ENCODE measurements around the gene TRIP4. TPM values are rescaled to one million over a fixed set of nuclear protein-coding genes. Genes with fewer than 3 reads are reported as not detected.

The TRIP4 gene
- total and polyA plus RNA-seq, 9 of the 15 experiments (the other 6 are each of a cell fraction or from before 2014, with no cell fraction given) = 7.6 to 23.3 (median 16.7) TPM

DNA sequence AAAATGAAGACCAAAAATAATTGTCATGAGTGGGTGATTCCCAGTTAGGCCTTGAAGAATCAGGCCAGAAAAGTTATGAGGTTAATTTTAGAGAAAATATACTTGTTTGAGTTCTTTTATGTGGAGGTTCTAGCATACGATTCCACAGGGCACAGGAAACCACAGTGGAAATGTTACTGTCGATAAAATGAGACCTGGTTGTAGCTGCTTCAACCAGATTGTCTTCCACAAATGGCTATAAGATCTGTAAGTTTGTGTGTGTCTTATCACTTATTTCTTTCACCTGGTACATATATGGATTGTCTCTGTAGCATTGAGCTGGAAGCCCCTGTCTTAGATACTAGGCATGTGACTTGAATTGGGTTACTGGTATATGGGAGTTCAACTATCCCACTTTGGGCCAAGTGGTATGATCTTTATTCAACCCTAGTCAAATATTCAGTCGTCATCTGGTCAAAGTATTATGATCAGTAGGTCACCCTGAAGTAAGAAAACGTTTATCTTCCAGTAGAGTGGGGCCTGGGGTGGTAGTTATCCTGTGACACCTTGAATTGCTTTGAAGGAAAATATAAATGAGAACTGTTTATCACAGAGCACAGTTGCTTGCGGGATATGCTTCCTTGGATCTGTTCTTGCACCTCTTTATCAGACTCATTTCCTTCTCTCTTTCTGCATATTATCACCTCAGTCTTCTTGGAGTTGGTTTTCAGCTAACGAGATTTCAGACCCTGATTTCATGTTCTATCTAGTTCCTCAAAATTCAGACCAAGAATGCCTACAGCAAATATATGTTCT, 51.2 kb downstream of the TRIP4 start (continued):
- TF ChIP-seq, protein P1, sequence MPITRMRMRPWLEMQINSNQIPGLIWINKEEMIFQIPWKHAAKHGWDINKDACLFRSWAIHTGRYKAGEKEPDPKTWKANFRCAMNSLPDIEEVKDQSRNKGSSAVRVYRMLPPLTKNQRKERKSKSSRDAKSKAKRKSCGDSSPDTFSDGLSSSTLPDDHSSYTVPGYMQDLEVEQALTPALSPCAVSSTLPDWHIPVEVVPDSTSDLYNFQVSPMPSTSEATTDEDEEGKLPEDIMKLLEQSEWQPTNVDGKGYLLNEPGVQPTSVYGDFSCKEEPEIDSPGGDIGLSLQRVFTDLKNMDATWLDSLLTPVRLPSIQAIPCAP (CRISPR knock-in tag; IDR thresholded peaks at IDR 0.05; ENCODE audit: borderline replicate concordance) = no peak
- TF ChIP-seq DMBX1 (CRISPR knock-in tag; IDR thresholded peaks at IDR 0.05; ENCODE audit: borderline replicate concordance) (peak; percentile 90), TBL1XR1 (IDR thresholded peaks at IDR 0.05; ENCODE audit: low read length in 2 of 2) (peak; percentile 61 to 85; a peak in 3 of 4 replicates), ZNF324 (CRISPR knock-in tag; IDR thresholded peaks at IDR 0.05) (no peak), ZNF263 (CRISPR knock-in tag; IDR thresholded peaks at IDR 0.05; ENCODE audit: borderline replicate concordance) (no peak), CSDE1 (IDR thresholded peaks at IDR 0.05) (no peak), RBM39 (optimal IDR thresholded peaks at IDR 0.05; ENCODE audit: low read depth, low read length) (no peak), JUN (IDR thresholded peaks at IDR 0.05; ENCODE audit: borderline replicate concordance, low read depth, low read length) (no peak), JUN (CRISPR knock-in tag; IDR thresholded peaks at IDR 0.05; ENCODE audit: borderline replicate concordance) (no peak), ZNF347 (CRISPR knock-in tag; IDR thresholded peaks at IDR 0.05; ENCODE audit: low read depth) (no peak), YY1 (IDR thresholded peaks at IDR 0.05; ENCODE audit: borderline replicate concordance in 1 of 3, control insufficient read depth in 1 of 3, extremely low read depth in 1 of 3, insufficient read depth in 3 of 3, insufficient read length in 1 of 3, insufficient replicate concordance in 2 of 3, low read depth in 1 of 3, low read length in 2 of 3) (no peak), SP1 (CRISPR knock-in tag; IDR thresholded peaks at IDR 0.05) (peak; percentile 71), CBX8 (IDR thresholded peaks at IDR 0.05; ENCODE audit: borderline replicate concordance, extremely low read depth, low read depth, low read length, poor library complexity, severe bottlenecking) (no peak), SUPT5H (IDR thresholded peaks at IDR 0.05) (no peak), SNIP1 (IDR thresholded peaks at IDR 0.05; ENCODE audit: low read depth) (no peak), KLF13 (tag; IDR thresholded peaks at IDR 0.05; ENCODE audit: borderline replicate concordance, low read depth) (no peak), KAT2B (IDR thresholded peaks at IDR 0.05; ENCODE audit: low read depth, low read length) (no peak), FOXA1 (IDR thresholded peaks at IDR 0.05; ENCODE audit: borderline replicate concordance) (no peak), HNRNPH1 (optimal IDR thresholded peaks at IDR 0.05; ENCODE audit: low read depth, low read length) (no peak), SRSF9 (IDR thresholded peaks at IDR 0.05; ENCODE audit: borderline replicate concordance, low read depth, low read length) (no peak), ZNF175 (CRISPR knock-in tag; IDR thresholded peaks at IDR 0.05; ENCODE audit: low read depth) (no peak), BACH1 (tag; IDR thresholded peaks at IDR 0.05) (no peak)
- TF ChIP-seq, protein P2, sequence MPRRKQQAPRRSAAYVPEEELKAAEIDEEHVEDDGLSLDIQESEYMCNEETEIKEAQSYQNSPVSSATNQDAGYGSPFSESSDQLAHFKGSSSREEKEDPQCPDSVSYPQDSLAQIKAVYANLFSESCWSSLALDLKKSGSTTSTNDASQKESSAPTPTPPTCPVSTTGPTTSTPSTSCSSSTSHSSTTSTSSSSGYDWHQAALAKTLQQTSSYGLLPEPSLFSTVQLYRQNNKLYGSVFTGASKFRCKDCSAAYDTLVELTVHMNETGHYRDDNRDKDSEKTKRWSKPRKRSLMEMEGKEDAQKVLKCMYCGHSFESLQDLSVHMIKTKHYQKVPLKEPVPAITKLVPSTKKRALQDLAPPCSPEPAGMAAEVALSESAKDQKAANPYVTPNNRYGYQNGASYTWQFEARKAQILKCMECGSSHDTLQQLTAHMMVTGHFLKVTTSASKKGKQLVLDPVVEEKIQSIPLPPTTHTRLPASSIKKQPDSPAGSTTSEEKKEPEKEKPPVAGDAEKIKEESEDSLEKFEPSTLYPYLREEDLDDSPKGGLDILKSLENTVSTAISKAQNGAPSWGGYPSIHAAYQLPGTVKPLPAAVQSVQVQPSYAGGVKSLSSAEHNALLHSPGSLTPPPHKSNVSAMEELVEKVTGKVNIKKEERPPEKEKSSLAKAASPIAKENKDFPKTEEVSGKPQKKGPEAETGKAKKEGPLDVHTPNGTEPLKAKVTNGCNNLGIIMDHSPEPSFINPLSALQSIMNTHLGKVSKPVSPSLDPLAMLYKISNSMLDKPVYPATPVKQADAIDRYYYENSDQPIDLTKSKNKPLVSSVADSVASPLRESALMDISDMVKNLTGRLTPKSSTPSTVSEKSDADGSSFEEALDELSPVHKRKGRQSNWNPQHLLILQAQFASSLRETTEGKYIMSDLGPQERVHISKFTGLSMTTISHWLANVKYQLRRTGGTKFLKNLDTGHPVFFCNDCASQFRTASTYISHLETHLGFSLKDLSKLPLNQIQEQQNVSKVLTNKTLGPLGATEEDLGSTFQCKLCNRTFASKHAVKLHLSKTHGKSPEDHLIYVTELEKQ (CRISPR knock-in tag; IDR thresholded peaks at IDR 0.05) = no peak

All from K562 (cell line).